Natural killer cell (primary cell): ENCODE measurements around the gene ZNF407. TPM values are rescaled to one million over a fixed set of nuclear protein-coding genes. Genes with fewer than 3 reads are reported as not detected.

Source experiments
- ATAC-seq, 3 donors: fragments of 150-1000 bp in 2 of 3; fragments of 200-7000 bp in 1 of 3; cut with Tn5 transposase; 1 replicate in 1 of 3; 2 replicates in 2 of 3; pipeline ENCODE4 v1.10.0; 2021; ENCODE audit warnings: mild to moderate bottlenecking in 2 of 3, moderate library complexity in 2 of 3
- DNase-seq, 2 donors: peaks; one replicate each; pipeline versions ENCODE4 v3.0.0 to v3.0.0-alpha.2; 2013 to 2021; ENCODE audit warnings: mixed read lengths in 1 of 2
- H3K27ac ChIP-seq: one replicate; pipeline ENCODE4 v1.5.1; 2013; ENCODE audit warnings: mild to moderate bottlenecking, low read length
- H3K27me3 ChIP-seq: one replicate; pipeline ENCODE4 v1.6.1; 2013; ENCODE audit warnings: low read length; ENCODE audit not compliant: control insufficient read depth, insufficient read depth
- H3K36me3 ChIP-seq: one replicate; pipeline ENCODE4 v1.6.1; 2013; ENCODE audit warnings: low read length; ENCODE audit not compliant: control insufficient read depth, insufficient read depth
- H3K4me1 ChIP-seq: one replicate; pipeline ENCODE4 v1.6.1; 2013; ENCODE audit warnings: low read length; ENCODE audit not compliant: control insufficient read depth, insufficient read depth
- H3K4me3 ChIP-seq: one replicate; pipeline ENCODE4 v1.5.1; 2013; ENCODE audit warnings: low read length
- H3K9me3 ChIP-seq: one replicate; pipeline ENCODE4 v1.6.1; 2013; ENCODE audit warnings: low read length; ENCODE audit not compliant: control insufficient read depth, insufficient read depth
- H3K27ac Mint-ChIP-seq, 2 donors: one replicate each; pipeline ENCODE4 v1.8.0; 2022; ENCODE audit warnings: mild to moderate bottlenecking in 2 of 2, mixed read lengths in 2 of 2, moderate library complexity in 1 of 2
- H3K27me3 Mint-ChIP-seq, 2 donors: one replicate each; pipeline ENCODE4 v1.8.0; 2022; ENCODE audit warnings: low read depth in 2 of 2, mixed read lengths in 2 of 2
- H3K36me3 Mint-ChIP-seq: one replicate; pipeline ENCODE4 v1.8.0; 2022; ENCODE audit warnings: mixed read lengths
- H3K4me1 Mint-ChIP-seq, 2 donors: one replicate each; pipeline ENCODE4 v1.8.0; 2022; ENCODE audit warnings: mixed read lengths in 2 of 2
- H3K4me3 Mint-ChIP-seq: one replicate; pipeline ENCODE4 v1.8.0; 2022; ENCODE audit warnings: mild to moderate bottlenecking, moderate library complexity, mixed read lengths
- H3K9me3 Mint-ChIP-seq, 2 donors: one replicate each; pipeline ENCODE4 v1.8.0; 2022; ENCODE audit warnings: mixed read lengths in 2 of 2
- WGBS: methylation state at CpG from one replicate; pipeline ENCODE4 v1.1.7; 2013; ENCODE audit warnings: missing lambda C conversion rate; ENCODE audit not compliant: insufficient coverage; 5-methylcytosine and 5-hydroxymethylcytosine counted together
- intact Hi-C: fragments of 100-400 bp; cut with micrococcal nuclease; formaldehyde crosslinking; loops from one replicate; pipeline ENCODE4 v1.14.2; 2022
- total RNA-seq, 4 donors: library from RNA; stranded (reverse); fragments of 120-200 nt in 1 of 4; gene quantifications; one replicate each; pipeline versions ENCODE4 v1.2.3 to v1.2.4, GENCODE V29; 2013 to 2022
- TF ChIP-seq, protein P1 (sequence below): fragments of 200-600 bp; IDR thresholded peaks from one replicate; pipeline ENCODE4 v1.8.0; 2022; ENCODE audit warnings: antibody characterized with exemption

Gene ZNF407
- total RNA-seq, 3 donors from 2014 or later (not counting 1 experiment from before 2014, with no cell fraction given), result 28.4 to 36.7 (median 36.3) TPM

DNA sequence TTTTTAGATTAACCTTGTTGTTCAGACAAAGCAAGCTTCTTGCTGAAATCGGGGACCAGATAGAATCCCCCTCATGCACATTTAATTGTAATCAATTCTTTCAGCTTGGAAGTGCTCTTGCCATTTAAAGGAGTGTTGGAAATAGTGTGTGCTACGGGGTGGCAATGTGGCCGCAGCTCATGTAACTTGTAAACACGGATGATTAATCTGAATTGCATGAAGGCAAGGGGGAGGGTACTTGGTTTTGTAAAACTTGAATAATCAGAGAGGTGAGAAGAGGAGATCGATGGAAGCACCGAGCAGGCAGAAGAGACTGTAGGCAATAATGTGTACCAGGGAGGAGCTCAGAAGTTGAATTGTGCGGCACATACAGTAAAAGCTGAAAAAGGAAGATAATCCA, 337.8 kb downstream of the ZNF407 start:
- H3K4me1 Mint-ChIP-seq, result no peaks in the 10 kb centered on the region
- ATAC-seq, result no peak
- H3K9me3 Mint-ChIP-seq, result no peaks in the 10 kb centered on the region
- H3K27ac Mint-ChIP-seq, result no peak overlapping the region
- H3K9me3 ChIP-seq, result no peaks in the 10 kb centered on the region
- no peaks in the 10 kb centered on the region for H3K4me1 ChIP-seq
- H3K36me3 Mint-ChIP-seq, result no peaks in the 10 kb centered on the region
- H3K4me3 ChIP-seq, result no peak overlapping the region
- H3K27me3 ChIP-seq, result no peaks in the 10 kb centered on the region
- H3K27ac ChIP-seq, result no peak overlapping the region
- no peak for DNase-seq
- no peak overlapping the region for H3K4me3 Mint-ChIP-seq
- H3K27me3 Mint-ChIP-seq, result no peaks in the 10 kb centered on the region
- 97% methylated on average over 6 of the region's 7 CpGs for WGBS
- TF ChIP-seq, protein P1, sequence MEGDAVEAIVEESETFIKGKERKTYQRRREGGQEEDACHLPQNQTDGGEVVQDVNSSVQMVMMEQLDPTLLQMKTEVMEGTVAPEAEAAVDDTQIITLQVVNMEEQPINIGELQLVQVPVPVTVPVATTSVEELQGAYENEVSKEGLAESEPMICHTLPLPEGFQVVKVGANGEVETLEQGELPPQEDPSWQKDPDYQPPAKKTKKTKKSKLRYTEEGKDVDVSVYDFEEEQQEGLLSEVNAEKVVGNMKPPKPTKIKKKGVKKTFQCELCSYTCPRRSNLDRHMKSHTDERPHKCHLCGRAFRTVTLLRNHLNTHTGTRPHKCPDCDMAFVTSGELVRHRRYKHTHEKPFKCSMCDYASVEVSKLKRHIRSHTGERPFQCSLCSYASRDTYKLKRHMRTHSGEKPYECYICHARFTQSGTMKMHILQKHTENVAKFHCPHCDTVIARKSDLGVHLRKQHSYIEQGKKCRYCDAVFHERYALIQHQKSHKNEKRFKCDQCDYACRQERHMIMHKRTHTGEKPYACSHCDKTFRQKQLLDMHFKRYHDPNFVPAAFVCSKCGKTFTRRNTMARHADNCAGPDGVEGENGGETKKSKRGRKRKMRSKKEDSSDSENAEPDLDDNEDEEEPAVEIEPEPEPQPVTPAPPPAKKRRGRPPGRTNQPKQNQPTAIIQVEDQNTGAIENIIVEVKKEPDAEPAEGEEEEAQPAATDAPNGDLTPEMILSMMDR, result no peak
- intact Hi-C loops, result no loop called here
- H3K36me3 ChIP-seq, result no peaks in the 10 kb centered on the region

- no peak overlapping the region for H3K4me3 ChIP-seq
- no peak overlapping the region for H3K27ac ChIP-seq
- TF ChIP-seq, protein P1, result no peak
- no peaks in the 10 kb centered on the region for H3K9me3 ChIP-seq
- no peaks in the 10 kb centered on the region for H3K27me3 ChIP-seq
- H3K36me3 ChIP-seq, result no peaks in the 10 kb centered on the region
- Mint-ChIP-seq H3K36me3 (peaks cover 3% of the 10 kb centered on the region), H3K27ac (no peak overlapping the region), H3K27me3 (no peaks in the 10 kb centered on the region), H3K9me3 (no peaks in the 10 kb centered on the region), H3K4me1 (no peaks in the 10 kb centered on the region), H3K4me3 (no peak overlapping the region)
- WGBS, result 99% methylated on average over 6 of the region's 6 CpGs
- no peaks in the 10 kb centered on the region for H3K4me1 ChIP-seq
- DNase-seq (no peak), ATAC-seq (no peak)
- intact Hi-C loops, result no loop called here
Observed at GRCh38 chr18:74936343-74936742, 338.7 kb downstream of the ZNF407 start.

DNA sequence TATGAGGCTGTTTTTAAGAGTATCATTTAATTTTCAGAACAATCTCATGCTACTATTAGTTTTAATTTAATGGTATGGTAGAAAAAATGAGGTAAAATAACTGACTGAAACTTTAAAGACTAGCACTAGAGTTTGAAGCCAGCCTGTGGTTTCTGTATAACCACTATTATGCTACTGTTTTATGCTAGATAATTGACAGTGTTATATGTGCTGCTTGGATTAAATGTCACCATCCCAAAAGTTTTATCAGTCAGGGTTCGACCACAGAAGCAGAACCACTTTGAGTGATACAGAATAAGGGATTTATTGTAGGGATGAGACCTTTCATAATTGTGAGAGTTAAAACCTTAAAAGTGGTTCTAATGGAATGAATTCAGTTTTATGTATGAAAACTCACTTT, 339.6 kb downstream of the ZNF407 start:
- no peak overlapping the region for H3K27ac ChIP-seq
- no peak overlapping the region for H3K4me3 ChIP-seq
- DNase-seq (no peak), ATAC-seq (no peak)
- no peaks in the 10 kb centered on the region for H3K36me3 ChIP-seq
- Mint-ChIP-seq H3K27me3 (no peaks in the 10 kb centered on the region), H3K36me3 (peaks cover 7% of the 10 kb centered on the region), H3K27ac (no peak overlapping the region), H3K4me1 (no peaks in the 10 kb centered on the region), H3K4me3 (no peak overlapping the region), H3K9me3 (no peaks in the 10 kb centered on the region)
- H3K27me3 ChIP-seq, result no peaks in the 10 kb centered on the region
- WGBS, result 75% methylated on average over 1 of the region's 1 CpG
- TF ChIP-seq, protein P1, result no peak
- intact Hi-C loops, result no loop called here
- H3K9me3 ChIP-seq, result no peaks in the 10 kb centered on the region
- H3K4me1 ChIP-seq, result no peaks in the 10 kb centered on the region

GRCh38 chr18:74940856-74941255, 343.2 kb downstream of the ZNF407 start:
- Mint-ChIP-seq H3K27me3 (no peaks in the 10 kb centered on the region), H3K9me3 (no peaks in the 10 kb centered on the region), H3K27ac (no peak overlapping the region), H3K36me3 (peaks cover 7% of the 10 kb centered on the region), H3K4me3 (no peak overlapping the region), H3K4me1 (peaks cover 5 to 9% of the 10 kb centered on the region in 2 donors)
- Histone ChIP-seq H3K36me3 (no peaks in the 10 kb centered on the region), H3K27ac (no peak overlapping the region), H3K9me3 (no peaks in the 10 kb centered on the region), H3K4me1 (no peaks in the 10 kb centered on the region), H3K27me3 (no peaks in the 10 kb centered on the region), H3K4me3 (no peak overlapping the region)
- TF ChIP-seq, protein P1, result no peak
- WGBS, result over 99% methylated on average over 5 of the region's 5 CpGs
- ATAC-seq (no peak), DNase-seq (no peak)
- intact Hi-C loops, result no loop called here
